NCI-H1105 treated with DMSO at 0.1 percent for 48 hours (cell line): ENCODE results near the gene NELL1.
"Not testable (repeated sequence)": the region's sequence is repeated elsewhere in the genome, so short reads cannot be mapped to it uniquely, and the experiment has no call there.

ENCODE experiments used
- DNase-seq: peaks from one replicate; lab custom pipeline; 2025; lab: John Stamatoyannopoulos, UW

The NELL1 gene

GRCh38 chr11:21198498-21198897 lies 529.1 kb downstream of the NELL1 start:
- DNase-seq = no peak

GRCh38 chr11:21205205-21205604 lies 535.8 kb downstream of the NELL1 start:
- DNase-seq = no peak

DNA sequence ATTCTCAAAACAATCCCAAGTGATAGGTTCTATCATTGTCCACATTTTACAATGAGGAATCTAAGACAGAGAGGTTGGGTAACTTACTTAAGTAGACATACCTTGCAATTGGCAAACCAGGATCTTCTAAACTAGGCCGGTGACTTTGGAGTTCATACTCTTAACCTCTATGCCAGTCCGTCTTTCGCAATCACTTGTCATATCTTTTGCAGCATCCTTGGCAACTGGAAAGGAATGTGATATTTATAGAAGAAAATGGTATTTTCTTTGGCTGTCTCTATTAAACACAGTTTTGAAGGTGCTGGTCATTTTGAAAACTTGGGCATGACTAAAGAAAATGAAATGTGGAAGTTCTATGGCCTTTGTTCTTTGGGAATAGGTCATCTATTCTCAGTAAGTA lies 556.5 kb downstream of the NELL1 start:
- no peak for DNase-seq

DNA sequence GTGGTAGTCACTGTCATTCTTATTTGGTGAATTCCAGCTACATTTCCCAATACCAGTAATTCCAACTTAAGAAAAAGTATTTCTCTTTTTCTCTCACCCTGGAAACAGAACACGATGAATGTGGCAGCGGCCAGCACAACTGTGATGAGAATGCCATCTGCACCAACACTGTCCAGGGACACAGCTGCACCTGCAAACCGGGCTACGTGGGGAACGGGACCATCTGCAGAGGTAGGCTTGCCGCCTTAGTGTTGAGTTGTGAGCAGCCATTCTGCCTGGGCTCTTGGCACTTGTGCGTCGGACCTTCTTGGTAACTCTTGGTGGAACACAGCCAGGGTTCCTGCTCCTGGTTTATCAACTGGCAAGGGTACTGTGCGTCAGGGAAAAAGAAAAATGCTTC lies 559.8 kb downstream of the NELL1 start:
- no peak for DNase-seq

GRCh38 chr11:21250196-21250595 lies 580.8 kb downstream of the NELL1 start:
- DNase-seq = no peak

- DNase-seq = no peak
Observed at GRCh38 chr11:21254055-21254454, 584.7 kb downstream of the NELL1 start.

DNA sequence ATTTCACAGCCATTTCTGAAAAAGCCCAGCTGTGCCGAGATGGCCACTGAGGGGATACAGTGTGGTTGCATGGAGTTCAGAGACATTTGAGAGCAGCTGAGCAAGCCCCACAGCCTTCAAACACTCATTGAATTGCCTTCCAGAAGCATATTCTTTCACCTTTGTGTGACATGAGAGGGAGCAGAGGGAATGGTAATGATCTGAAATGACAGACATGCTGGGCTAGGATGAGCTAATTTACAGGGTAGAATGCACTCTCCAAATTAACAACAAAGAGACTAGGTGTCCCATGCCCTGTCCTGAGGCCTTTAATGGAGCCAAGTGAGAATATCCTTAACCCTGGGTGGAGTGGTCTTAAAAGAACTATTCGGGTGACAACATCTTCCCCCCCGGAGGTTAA lies 585.4 kb downstream of the NELL1 start:
- DNase-seq = no peak

GRCh38 chr11:21257461-21257860 lies 588.1 kb downstream of the NELL1 start:
- no peak for DNase-seq

DNA sequence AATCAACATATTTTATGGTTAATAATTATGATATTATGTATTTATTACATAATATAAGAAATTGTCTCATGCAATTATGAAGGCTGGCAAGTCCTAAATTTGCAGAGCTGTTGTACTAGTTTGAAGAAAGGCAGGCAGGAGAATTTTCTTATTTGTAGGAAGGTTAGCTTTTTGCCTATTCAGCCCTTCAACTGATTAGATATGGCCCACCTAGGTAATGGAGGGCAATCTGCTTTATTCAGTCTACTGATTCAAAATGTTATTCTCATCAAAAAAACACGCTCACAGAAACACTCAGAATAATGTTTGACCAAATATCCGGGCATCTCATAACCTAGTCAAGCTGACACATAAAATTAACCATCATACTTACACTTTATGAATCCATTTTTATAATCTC lies 589.0 kb downstream of the NELL1 start:
- no peak for DNase-seq

- no peak for DNase-seq
Observed at GRCh38 chr11:21260101-21260500, 590.7 kb downstream of the NELL1 start.

DNA sequence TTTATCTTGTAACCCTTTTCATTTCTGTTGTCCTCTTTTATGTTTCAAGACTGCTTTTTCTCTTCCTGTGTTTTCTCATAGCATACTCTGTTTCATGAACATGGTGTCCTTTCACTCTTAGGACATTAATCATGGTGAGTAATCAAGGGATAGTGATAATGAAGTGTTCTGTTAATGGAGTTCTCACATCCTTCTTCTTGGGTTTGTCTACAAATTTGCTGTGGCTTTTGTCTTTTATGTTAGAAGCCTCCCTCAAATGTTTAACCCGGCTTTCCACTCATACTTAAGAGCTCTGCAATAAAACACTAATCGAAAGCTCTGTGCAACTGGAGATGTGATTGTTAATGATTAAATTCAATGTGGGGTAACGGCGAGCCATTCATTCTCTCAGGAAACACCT lies 593.6 kb downstream of the NELL1 start:
- no peak for DNase-seq

DNA sequence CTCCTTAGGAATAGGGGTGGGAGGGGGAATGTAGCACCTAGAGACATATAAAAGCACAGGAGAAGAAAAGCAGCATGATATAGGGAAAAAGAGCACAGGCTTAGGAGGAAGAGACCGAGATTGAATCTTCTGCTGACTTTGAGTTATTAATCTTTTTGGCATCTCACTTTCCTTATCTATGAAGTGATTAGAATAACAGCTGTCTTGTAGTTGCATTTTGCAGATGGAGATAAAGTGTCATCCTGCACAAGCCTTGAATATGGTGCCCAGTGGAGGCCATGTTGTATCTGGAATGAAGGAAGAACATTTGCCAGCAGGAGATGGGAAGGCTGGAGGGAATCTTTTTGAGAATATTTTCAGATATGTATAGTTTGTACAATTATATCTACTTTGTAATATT lies 594.7 kb downstream of the NELL1 start:
- DNase-seq = no peak

- no peak for DNase-seq
Observed at GRCh38 chr11:21268036-21268435, 598.6 kb downstream of the NELL1 start.

DNA sequence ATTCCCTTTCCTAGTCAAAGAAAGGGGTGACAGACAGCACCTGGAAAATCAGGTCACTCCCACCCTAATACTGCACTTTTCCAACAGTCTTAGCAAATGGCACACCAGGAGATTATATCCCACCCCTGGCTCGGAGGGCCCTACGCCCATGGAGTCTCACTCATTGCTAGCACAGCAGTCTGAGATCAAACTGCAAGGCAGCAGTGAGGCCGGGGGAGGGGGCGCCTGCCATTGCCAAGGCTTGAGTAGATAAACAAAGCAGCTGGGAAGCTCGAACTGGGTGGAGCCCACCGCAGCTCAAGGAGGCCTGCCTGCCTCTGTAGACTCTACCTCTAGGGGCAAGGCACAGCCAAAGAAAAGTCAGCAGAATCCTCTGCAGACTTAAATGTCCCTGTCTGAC lies 602.8 kb downstream of the NELL1 start:
- not testable (repeated sequence) for DNase-seq

GRCh38 chr11:21278840-21279239 lies 609.5 kb downstream of the NELL1 start:
- no peak for DNase-seq

DNA sequence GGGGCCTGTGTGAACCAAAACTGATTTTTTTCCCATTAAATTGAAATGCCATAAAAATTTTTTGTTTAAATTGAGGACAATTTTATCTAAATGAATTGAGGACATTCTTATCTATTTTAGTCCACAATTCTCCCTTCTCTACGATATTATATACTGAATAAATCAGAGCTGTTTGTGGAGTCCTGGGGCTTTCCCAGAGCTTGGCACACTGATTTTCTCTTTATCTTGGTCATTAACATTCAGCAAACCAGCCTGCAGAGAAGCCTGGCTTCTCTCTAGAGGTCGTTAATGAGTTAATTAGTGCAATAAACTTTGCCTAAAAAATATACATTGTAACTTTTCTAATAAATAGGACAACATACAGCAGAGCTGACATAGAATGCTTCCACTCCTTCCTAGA lies 615.7 kb downstream of the NELL1 start:
- DNase-seq = no peak

DNA sequence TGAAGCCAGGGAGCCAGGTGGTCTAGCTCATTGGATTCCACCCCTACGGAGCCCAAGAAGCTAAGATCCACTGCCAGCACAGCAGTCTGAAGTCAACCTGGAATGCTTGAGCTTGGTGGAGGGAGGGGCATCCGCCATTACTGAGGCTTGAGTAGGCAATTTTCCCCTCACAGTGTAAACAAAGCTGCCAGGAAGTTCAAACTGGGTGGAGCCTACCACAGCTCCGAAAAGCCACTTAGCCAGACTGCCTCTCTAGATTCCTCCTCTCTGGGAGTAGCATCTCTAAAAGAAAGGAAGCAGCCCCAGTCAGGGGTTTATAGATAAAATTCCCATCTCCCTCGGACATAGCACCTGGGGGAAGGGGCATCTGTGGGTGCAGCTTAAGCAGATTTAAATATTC lies 620.3 kb downstream of the NELL1 start:
- no peak for DNase-seq

GRCh38 chr11:21295508-21295907 lies 626.1 kb downstream of the NELL1 start:
- DNase-seq = no peak

- DNase-seq = no peak
Observed at GRCh38 chr11:21301981-21302380, 632.6 kb downstream of the NELL1 start.

- no peak for DNase-seq
Observed at GRCh38 chr11:21306739-21307358, 637.5 kb downstream of the NELL1 start.

GRCh38 chr11:21307874-21308273 lies 638.5 kb downstream of the NELL1 start:
- no peak for DNase-seq

GRCh38 chr11:21316591-21316990 lies 647.2 kb downstream of the NELL1 start:
- DNase-seq = no peak

DNA sequence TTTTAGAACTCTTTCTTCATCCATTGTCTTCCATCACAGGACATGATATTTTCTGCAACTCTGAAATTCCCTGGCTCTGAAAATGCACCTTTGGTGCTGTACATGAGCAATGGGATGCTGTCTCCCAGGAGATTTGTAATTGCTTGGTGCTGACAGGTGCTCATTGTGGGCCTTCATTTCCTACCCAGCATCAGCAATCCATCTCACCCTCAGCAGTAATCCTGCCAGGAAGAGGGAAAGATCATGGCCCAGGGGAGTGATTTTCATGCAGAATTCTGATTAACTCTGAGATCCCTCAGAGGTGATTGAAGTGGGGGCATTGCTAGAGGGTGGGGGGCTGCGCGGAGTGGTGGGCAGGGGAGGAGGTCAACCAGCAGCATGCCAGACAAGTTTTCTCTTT lies 651.7 kb downstream of the NELL1 start:
- no peak for DNase-seq

DNA sequence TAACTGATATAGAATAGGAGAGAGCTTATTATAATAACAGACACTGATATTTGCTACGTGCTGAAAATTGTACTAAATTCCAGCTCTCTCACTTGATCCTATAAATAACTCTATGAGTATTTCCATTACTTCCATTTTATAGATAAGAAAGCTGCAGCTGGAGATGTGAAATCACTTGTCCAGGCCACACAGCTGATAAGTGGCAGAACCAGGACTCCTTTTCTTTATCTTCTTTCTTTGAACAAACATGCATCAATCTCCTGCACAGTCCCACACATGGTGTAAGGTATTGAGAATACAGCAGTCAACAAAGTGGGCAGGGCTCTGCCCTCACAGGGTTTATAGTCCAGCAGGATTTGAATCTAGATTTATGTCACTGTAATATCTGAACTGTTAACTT lies 652.1 kb downstream of the NELL1 start:
- DNase-seq = no peak

GRCh38 chr11:21323617-21324016 lies 654.2 kb downstream of the NELL1 start:
- no peak for DNase-seq
